HepG2 (cell line): ENCODE measurements around the gene ARHGEF39.

Source experiments
- PCBP1 ChIP-seq: fragments of 200-400 bp; formaldehyde crosslinking; IDR thresholded peaks from 2 replicates; pipeline ENCODE4 v1.6.1; 2017; ENCODE audit warnings: mild to moderate bottlenecking, low read depth, low read length, borderline replicate concordance
- SRF ChIP-seq: IDR thresholded peaks from 2 replicates; pipeline ENCODE4 v1.6.1; 2011; ENCODE audit warnings: mild to moderate bottlenecking, low read depth, low read length, moderate library complexity
- ZNF546 ChIP-seq: sonication (generic); formaldehyde crosslinking; conservative IDR thresholded peaks from 2 replicates; pipeline ENCODE4 v1.8.1; 2023; ENCODE audit warnings: mild to moderate bottlenecking, missing genetic modification reagents
- ZNF564 ChIP-seq: sonication (generic); formaldehyde crosslinking; IDR thresholded peaks from 2 replicates; pipeline ENCODE4 v1.8.1; 2023; ENCODE audit warnings: mild to moderate bottlenecking, missing genetic modification reagents
- TF ChIP-seq, protein P1 (sequence below): sonication (generic); IDR thresholded peaks from 2 replicates; pipeline ENCODE4 v1.6.1; 2016; ENCODE audit warnings: low read depth, borderline replicate concordance

DNA sequence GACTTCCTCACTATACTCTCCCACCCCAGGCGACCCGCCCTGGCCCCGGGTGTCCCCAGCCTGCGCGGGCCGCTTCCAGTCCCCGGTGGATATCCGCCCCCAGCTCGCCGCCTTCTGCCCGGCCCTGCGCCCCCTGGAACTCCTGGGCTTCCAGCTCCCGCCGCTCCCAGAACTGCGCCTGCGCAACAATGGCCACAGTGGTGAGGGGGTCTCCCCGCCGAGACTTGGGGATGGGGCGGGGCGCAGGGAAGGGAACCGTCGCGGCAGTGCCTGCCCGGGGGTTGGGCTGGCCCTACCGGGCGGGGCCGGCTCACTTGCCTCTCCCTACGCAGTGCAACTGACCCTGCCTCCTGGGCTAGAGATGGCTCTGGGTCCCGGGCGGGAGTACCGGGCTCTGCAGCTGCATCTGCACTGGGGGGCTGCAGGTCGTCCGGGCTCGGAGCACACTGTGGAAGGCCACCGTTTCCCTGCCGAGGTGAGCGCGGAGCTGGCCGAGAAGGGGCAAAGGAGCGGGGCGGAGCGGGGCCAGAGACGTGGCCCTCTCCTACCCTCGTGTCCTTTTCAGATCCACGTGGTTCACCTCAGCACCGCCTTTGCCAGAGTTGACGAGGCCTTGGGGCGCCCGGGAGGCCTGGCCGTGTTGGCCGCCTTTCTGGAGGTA, 10.9 kb upstream of the ARHGEF39 start:
- TF ChIP-seq, protein P1, sequence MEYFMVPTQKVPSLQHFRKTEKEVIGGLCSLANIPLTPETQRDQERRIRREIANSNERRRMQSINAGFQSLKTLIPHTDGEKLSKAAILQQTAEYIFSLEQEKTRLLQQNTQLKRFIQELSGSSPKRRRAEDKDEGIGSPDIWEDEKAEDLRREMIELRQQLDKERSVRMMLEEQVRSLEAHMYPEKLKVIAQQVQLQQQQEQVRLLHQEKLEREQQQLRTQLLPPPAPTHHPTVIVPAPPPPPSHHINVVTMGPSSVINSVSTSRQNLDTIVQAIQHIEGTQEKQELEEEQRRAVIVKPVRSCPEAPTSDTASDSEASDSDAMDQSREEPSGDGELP = no peak
- TF ChIP-seq SRF = no peak
- no peak for TF ChIP-seq ZNF546 (CRISPR knock-in tag)
- no peak for TF ChIP-seq PCBP1
- TF ChIP-seq ZNF564 = no peak
